Fibroblast of pulmonary artery (primary cell): Measurements from ENCODE around the gene NUDT19.
A peak's percentile ranks its signal among the peaks of the same experiment; 100 is the strongest.
"Not testable (repeated sequence)": the region's sequence is repeated elsewhere in the genome, so short reads cannot be mapped to it uniquely, and the experiment has no call there.

ENCODE experiments used
- DNase-seq: peaks from one replicate; pipeline ENCODE4 v3.0.0-alpha.2; 2010; ENCODE audit warnings: low read depth
- H3K4me3 ChIP-seq: replicated peaks from 2 replicates; pipeline ENCODE4 v1.5.1; 2011; ENCODE audit warnings: low read depth, mild to moderate bottlenecking, control low read depth, low read length, moderate library complexity
- CTCF ChIP-seq: IDR thresholded peaks from 2 replicates; pipeline ENCODE4 v1.5.1; 2011; ENCODE audit warnings: mild to moderate bottlenecking, control low read depth, low read length, inconsistent platforms; ENCODE audit errors: missing control alignments

NUDT19 gene

GRCh38 chr19:32652894-32653598 is 38.6 kb upstream of the NUDT19 start:
- no peak overlapping the region for H3K4me3 ChIP-seq
- DNase-seq = peak; percentile 77
- TF ChIP-seq CTCF = no peak

GRCh38 chr19:32653599-32653915 is 38.1 kb upstream of the NUDT19 start:
- no peak overlapping the region for H3K4me3 ChIP-seq
- no peak for TF ChIP-seq CTCF
- DNase-seq = no peak

- not testable (repeated sequence) for H3K4me3 ChIP-seq, DNase-seq
Measured at GRCh38 chr19:32656379-32656778, 35.2 kb upstream of the NUDT19 start.

- DNase-seq = no peak
- no peak overlapping the region for H3K4me3 ChIP-seq
- no peak for TF ChIP-seq CTCF
Measured at GRCh38 chr19:32658075-32658474, 33.5 kb upstream of the NUDT19 start.

GRCh38 chr19:32658527-32658926 is 33.1 kb upstream of the NUDT19 start:
- no peak for DNase-seq
- no peak overlapping the region for H3K4me3 ChIP-seq
- no peak for TF ChIP-seq CTCF

- DNase-seq = no peak
- no peak for TF ChIP-seq CTCF
- H3K4me3 ChIP-seq = no peak overlapping the region
Measured at GRCh38 chr19:32661318-32661717, 30.3 kb upstream of the NUDT19 start.

GRCh38 chr19:32662186-32662585 is 29.4 kb upstream of the NUDT19 start:
- no peak for TF ChIP-seq CTCF
- DNase-seq = peak; percentile 85
- H3K4me3 ChIP-seq = no peak overlapping the region
